B cell (primary cell): ENCODE data around the gene SLC6A7.

Experiments
- EZH2 ChIP-seq: IDR thresholded peaks from 2 replicates; pipeline ENCODE4 v1.6.1; 2012; ENCODE audit warnings: borderline replicate concordance, low read depth, mild to moderate bottlenecking, moderate library complexity, low read length; ENCODE audit not compliant: insufficient read depth, poor library complexity, severe bottlenecking
- TF ChIP-seq, protein P1 (sequence below): fragments of 200-600 bp; IDR thresholded peaks from one replicate; pipeline ENCODE4 v1.8.0; 2022; ENCODE audit warnings: antibody characterized with exemption, mild to moderate bottlenecking

DNA sequence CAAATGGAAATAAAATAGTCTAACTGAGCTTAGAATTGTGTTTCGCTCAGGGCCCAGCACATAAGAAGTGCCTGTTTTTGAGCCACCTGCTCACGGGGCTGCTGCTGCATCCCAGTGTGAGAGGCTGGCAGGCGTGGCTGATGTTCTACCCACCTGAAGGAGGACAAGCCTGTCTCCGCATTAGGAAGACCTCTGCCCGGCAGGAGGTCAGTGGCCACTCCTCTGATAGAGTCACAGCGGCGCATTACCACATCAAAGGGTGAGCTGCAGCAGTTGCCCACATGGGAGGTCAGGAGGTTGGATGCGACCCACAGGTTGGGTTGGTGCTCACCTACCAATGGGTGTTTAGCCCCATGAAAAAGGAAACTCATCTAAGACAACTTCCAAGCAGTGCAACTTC, 3.7 kb upstream of the SLC6A7 start:
- TF ChIP-seq, protein P1, sequence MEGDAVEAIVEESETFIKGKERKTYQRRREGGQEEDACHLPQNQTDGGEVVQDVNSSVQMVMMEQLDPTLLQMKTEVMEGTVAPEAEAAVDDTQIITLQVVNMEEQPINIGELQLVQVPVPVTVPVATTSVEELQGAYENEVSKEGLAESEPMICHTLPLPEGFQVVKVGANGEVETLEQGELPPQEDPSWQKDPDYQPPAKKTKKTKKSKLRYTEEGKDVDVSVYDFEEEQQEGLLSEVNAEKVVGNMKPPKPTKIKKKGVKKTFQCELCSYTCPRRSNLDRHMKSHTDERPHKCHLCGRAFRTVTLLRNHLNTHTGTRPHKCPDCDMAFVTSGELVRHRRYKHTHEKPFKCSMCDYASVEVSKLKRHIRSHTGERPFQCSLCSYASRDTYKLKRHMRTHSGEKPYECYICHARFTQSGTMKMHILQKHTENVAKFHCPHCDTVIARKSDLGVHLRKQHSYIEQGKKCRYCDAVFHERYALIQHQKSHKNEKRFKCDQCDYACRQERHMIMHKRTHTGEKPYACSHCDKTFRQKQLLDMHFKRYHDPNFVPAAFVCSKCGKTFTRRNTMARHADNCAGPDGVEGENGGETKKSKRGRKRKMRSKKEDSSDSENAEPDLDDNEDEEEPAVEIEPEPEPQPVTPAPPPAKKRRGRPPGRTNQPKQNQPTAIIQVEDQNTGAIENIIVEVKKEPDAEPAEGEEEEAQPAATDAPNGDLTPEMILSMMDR: no peak
- TF ChIP-seq EZH2: no peak
